Measurements from ENCODE around the gene DHCR24. TPM values are rescaled to one million over a fixed set of nuclear protein-coding genes. Genes with fewer than 3 reads are reported as not detected.

The DHCR24 gene
- total RNA-seq, 1 donor from 2014 or later = 118 TPM

GRCh38 chr1:54876814-54877213 lies 10.2 kb downstream of the DHCR24 start:
- DNase-seq (ENCODE audit: low read depth) = no peak
- no peaks in the 10 kb centered on the region for H3K27me3 ChIP-seq (ENCODE audit: control insufficient read depth, insufficient read depth, low read length)
- no peak for FAIRE-seq
- H3K4me3 ChIP-seq (ENCODE audit: low read depth, low read length) = no peak overlapping the region
- peaks cover 31% of the 10 kb centered on the region for H3K36me3 ChIP-seq (ENCODE audit: control insufficient read depth, insufficient read depth, low read length)
- TF ChIP-seq CTCF (IDR thresholded peaks at IDR 0.05; ENCODE audit: insufficient read depth, low read length, severe bottlenecking) = no peak

- peak; percentile 37 for DNase-seq (ENCODE audit: low read depth)
- no peak for FAIRE-seq
- Histone ChIP-seq H3K36me3 (ENCODE audit: control insufficient read depth, insufficient read depth, low read length) (peaks cover 42% of the 10 kb centered on the region), H3K27me3 (ENCODE audit: control insufficient read depth, insufficient read depth, low read length) (no peaks in the 10 kb centered on the region), H3K4me3 (ENCODE audit: low read depth, low read length) (no peak overlapping the region)
- no peak for TF ChIP-seq CTCF (IDR thresholded peaks at IDR 0.05; ENCODE audit: insufficient read depth, low read length, severe bottlenecking)
Observed at GRCh38 chr1:54875000-54875399, 12.0 kb downstream of the DHCR24 start.

GRCh38 chr1:54874079-54874830 lies 12.7 kb downstream of the DHCR24 start:
- FAIRE-seq = no peak
- TF ChIP-seq CTCF (IDR thresholded peaks at IDR 0.05; ENCODE audit: insufficient read depth, low read length, severe bottlenecking) = no peak
- Histone ChIP-seq H3K36me3 (ENCODE audit: control insufficient read depth, insufficient read depth, low read length) (peaks cover 46% of the 10 kb centered on the region), H3K4me3 (ENCODE audit: low read depth, low read length) (no peak overlapping the region), H3K27me3 (ENCODE audit: control insufficient read depth, insufficient read depth, low read length) (no peaks in the 10 kb centered on the region)
- DNase-seq (ENCODE audit: low read depth) = peak; percentile 59

GRCh38 chr1:54872036-54872331 lies 15.0 kb downstream of the DHCR24 start:
- DNase-seq (ENCODE audit: low read depth) (no peak), FAIRE-seq (no peak)
- no peak for TF ChIP-seq CTCF (IDR thresholded peaks at IDR 0.05; ENCODE audit: insufficient read depth, low read length, severe bottlenecking)
- H3K4me3 ChIP-seq (ENCODE audit: low read depth, low read length) = no peak overlapping the region
- H3K36me3 ChIP-seq (ENCODE audit: control insufficient read depth, insufficient read depth, low read length) = peaks cover 60% of the 10 kb centered on the region
- H3K27me3 ChIP-seq (ENCODE audit: control insufficient read depth, insufficient read depth, low read length) = no peaks in the 10 kb centered on the region

GRCh38 chr1:54871275-54872035 lies 15.5 kb downstream of the DHCR24 start:
- Histone ChIP-seq H3K4me3 (ENCODE audit: low read depth, low read length) (no peak overlapping the region), H3K27me3 (ENCODE audit: control insufficient read depth, insufficient read depth, low read length) (no peaks in the 10 kb centered on the region), H3K36me3 (ENCODE audit: control insufficient read depth, insufficient read depth, low read length) (peaks cover 63% of the 10 kb centered on the region)
- FAIRE-seq = no peak
- no peak for TF ChIP-seq CTCF (IDR thresholded peaks at IDR 0.05; ENCODE audit: insufficient read depth, low read length, severe bottlenecking)
- no peak for DNase-seq (ENCODE audit: low read depth)
